ENCODE results near the gene ARHGAP24. TPM values are rescaled to one million over a fixed set of nuclear protein-coding genes. Genes with fewer than 3 reads are reported as not detected.
A peak's percentile ranks its signal among the peaks of the same experiment; 100 is the strongest.

The ARHGAP24 gene
- total RNA-seq, 1 experiment from 2014 or later: 34.6 TPM

DNA sequence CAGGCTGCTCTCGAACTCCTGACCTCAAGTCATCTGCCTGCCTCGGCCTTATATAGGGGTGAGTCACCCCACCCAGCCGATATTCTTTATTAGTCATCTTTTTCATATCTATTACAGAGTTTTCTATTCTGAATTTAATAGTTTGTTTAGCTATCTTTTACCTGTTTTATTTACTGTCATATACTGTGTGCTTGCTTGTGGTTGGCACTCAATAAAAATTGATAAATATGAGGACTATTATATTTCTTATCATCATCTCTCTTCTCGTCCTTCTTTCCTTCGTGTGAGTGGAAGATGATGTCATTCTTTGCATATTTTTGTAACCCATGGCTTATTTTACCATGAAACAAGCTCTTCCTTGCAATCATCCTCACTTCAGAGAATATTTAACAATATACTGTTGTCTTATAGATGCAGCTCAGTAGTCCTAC is 265.5 kb downstream of the ARHGAP24 start:
- Histone ChIP-seq H3K27ac (peak overlapping the region; percentile 8), H3K9me3 (replicated peaks) (no peaks in the 10 kb centered on the region), H3K4me1 (peaks cover 35% of the 10 kb centered on the region), H3K4me3 (no peak overlapping the region), H3K27me3 (no peaks in the 10 kb centered on the region), H3K36me3 (no peaks in the 10 kb centered on the region)
- DNase-seq: peak; percentile 26 to 27

GRCh38 chr4:85741381-85741780 is 266.4 kb downstream of the ARHGAP24 start:
- DNase-seq: no peak
- no peak overlapping the region for H3K27ac ChIP-seq
- H3K27me3 ChIP-seq: no peaks in the 10 kb centered on the region
- no peaks in the 10 kb centered on the region for H3K9me3 ChIP-seq (replicated peaks)
- H3K36me3 ChIP-seq: no peaks in the 10 kb centered on the region
- H3K4me1 ChIP-seq: peaks cover 35% of the 10 kb centered on the region
- no peak overlapping the region for H3K4me3 ChIP-seq

GRCh38 chr4:85741921-85742591 is 267.1 kb downstream of the ARHGAP24 start:
- H3K27ac ChIP-seq: no peak overlapping the region
- peak; percentile 33 to 53 for DNase-seq

DNA sequence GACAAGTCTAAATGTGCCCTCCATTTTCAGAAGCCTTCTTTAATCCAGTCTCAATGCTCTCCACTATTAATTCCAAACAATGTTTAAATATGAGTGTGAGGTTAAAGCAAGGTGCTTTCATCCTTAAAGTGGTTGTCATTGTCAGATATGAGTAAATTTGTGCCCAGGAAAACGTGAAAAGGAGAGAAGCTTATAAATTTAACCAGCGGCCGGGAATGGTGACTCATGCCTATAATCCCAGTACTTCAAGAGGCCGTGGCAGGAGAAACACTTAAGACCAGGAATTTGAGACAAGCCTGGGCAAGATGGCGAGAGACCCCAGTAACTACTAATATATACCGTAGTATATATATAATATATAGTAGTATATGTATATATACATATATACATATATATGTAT is 270.0 kb downstream of the ARHGAP24 start:
- Histone ChIP-seq H3K36me3 (no peaks in the 10 kb centered on the region), H3K4me1 (peaks cover 35% of the 10 kb centered on the region), H3K27ac (peak overlapping the region; percentile 39), H3K27me3 (no peaks in the 10 kb centered on the region), H3K4me3 (no peak overlapping the region), H3K9me3 (replicated peaks) (no peaks in the 10 kb centered on the region)
- peak; percentile 55 to 67 for DNase-seq

More at GRCh38 chr4:85741921-85742591, 267.1 kb downstream of the ARHGAP24 start:
- H3K4me1 ChIP-seq: peaks cover 35% of the 10 kb centered on the region
- H3K27me3 ChIP-seq: no peaks in the 10 kb centered on the region
- H3K4me3 ChIP-seq: no peak overlapping the region
- no peaks in the 10 kb centered on the region for H3K9me3 ChIP-seq (replicated peaks)
- H3K36me3 ChIP-seq: no peaks in the 10 kb centered on the region

- H3K4me1 ChIP-seq: peaks cover 28% of the 10 kb centered on the region
- H3K36me3 ChIP-seq: peaks cover 2% of the 10 kb centered on the region
- H3K9me3 ChIP-seq (replicated peaks): no peaks in the 10 kb centered on the region
- DNase-seq: no peak
- H3K27ac ChIP-seq: no peak overlapping the region
- no peak overlapping the region for H3K4me3 ChIP-seq
- H3K27me3 ChIP-seq: no peaks in the 10 kb centered on the region
Observed at GRCh38 chr4:85745939-85746338, 271.0 kb downstream of the ARHGAP24 start.

DNA sequence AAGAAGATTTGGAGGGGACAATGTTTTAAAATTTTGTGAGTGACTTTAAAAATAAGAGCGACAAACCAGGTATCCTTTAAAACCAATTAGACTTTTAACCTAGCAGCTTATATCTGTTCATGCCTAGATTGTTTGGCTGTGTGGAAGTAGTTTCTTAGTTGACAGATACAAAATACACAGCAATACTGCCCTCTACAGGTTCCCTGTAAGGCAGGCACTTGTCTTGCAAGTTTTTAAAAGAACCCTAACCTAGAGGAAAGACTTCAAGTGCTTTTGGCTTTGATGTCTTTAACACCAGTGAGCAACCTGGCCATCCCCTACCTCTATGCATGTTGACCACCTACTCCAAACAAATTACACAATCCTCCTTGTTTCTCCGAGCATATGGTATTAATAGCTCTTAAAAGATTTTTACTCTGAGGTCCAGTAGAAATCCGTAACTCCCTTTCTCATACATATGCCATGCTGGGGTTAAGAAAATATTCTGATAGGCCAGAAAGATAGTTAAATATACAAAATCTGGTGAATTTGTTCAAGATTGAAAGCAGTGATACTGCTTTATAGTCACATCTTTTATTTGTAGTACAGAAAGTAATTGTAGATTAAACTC is 273.0 kb downstream of the ARHGAP24 start:
- Histone ChIP-seq H3K4me3 (no peak overlapping the region), H3K36me3 (peaks cover 5% of the 10 kb centered on the region), H3K4me1 (peaks cover 17% of the 10 kb centered on the region), H3K27ac (no peak overlapping the region), H3K9me3 (replicated peaks) (no peaks in the 10 kb centered on the region), H3K27me3 (no peaks in the 10 kb centered on the region)
- DNase-seq: peak; percentile 66 to 89

DNA sequence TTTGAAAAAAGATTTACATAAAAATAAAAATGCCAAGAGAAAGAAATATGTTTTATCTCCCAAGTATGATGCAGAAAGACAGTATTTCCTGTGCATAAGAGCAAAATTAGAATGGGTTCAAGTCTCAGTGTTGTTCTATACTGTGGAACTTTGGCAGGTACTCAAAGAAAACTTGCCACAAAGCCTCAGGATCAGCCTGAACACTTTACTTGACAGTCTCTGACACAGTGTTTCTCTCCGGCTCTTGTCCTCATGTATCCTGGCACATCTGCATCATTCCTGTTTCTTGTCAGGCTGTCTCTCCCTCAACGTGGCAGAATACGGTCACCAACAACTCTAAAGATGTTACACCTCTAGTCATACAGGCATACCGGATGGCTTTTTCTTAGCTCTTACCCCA is 273.7 kb downstream of the ARHGAP24 start:
- H3K4me1 ChIP-seq: peaks cover 13% of the 10 kb centered on the region
- no peak overlapping the region for H3K4me3 ChIP-seq
- H3K27me3 ChIP-seq: no peaks in the 10 kb centered on the region
- no peak for DNase-seq
- no peak overlapping the region for H3K27ac ChIP-seq
- peaks cover 5% of the 10 kb centered on the region for H3K36me3 ChIP-seq
- H3K9me3 ChIP-seq (replicated peaks): no peaks in the 10 kb centered on the region

DNA sequence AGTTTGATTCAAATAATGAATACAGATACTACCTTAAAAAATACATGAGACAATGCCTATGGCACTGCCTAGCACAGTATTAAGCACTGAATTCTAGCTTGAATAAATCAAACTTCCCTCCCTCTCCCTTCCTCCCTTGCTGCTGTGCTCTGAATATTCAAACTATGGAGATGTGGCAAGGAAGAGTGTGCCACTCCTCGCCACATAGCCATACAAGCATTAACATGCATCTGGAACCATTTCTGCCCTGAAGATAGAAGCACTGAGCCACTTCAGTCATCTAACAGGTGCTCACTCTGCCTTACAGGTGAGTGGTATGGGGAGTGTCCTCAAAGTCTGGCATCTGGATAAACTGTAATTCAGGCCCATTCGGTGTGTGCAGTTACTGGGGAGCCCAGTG is 276.9 kb downstream of the ARHGAP24 start:
- H3K27ac ChIP-seq: no peak overlapping the region
- no peaks in the 10 kb centered on the region for H3K9me3 ChIP-seq (replicated peaks)
- H3K4me1 ChIP-seq: no peaks in the 10 kb centered on the region
- peaks cover 5% of the 10 kb centered on the region for H3K36me3 ChIP-seq
- H3K4me3 ChIP-seq: no peak overlapping the region
- H3K27me3 ChIP-seq: no peaks in the 10 kb centered on the region
- DNase-seq: no peak

DNA sequence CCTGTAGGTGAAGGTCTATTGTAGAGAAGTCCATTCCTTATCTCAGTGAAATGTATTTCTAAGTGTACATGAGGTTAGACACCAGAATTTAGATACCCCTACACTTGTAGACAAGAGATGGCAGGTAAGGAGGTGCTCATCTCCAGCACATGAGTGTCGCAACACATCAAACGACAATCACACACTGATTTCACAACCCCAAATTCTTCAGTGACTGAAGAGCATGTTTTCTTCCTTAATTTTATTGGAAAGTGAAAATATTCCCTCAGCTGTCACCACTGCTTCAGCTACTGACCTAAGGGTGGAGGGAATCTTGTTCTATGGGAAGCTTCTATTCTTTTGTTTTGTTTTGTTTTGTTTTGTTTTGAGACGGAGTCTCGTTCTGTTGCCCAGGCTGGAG is 280.3 kb downstream of the ARHGAP24 start:
- no peak for DNase-seq
- no peaks in the 10 kb centered on the region for H3K27me3 ChIP-seq
- peaks cover 6% of the 10 kb centered on the region for H3K36me3 ChIP-seq
- H3K4me3 ChIP-seq: no peak overlapping the region
- 0 out of 2 replicates have a peak, but pooled peaks cover 3% of the 10 kb centered on the region for H3K9me3 ChIP-seq (replicated peaks)
- H3K27ac ChIP-seq: no peak overlapping the region
- H3K4me1 ChIP-seq: no peaks in the 10 kb centered on the region

- Histone ChIP-seq H3K9me3 (replicated peaks) (0 out of 2 replicates have a peak, but pooled peaks cover 3% of the 10 kb centered on the region), H3K36me3 (0 out of 2 replicates have a peak, but pooled peaks cover 2% of the 10 kb centered on the region), H3K27me3 (no peaks in the 10 kb centered on the region), H3K4me3 (no peak overlapping the region), H3K4me1 (0 out of 2 replicates have a peak, but pooled peaks cover 2% of the 10 kb centered on the region), H3K27ac (no peak overlapping the region)
- peak in 1 of 2 experiments; percentile 49 for DNase-seq
Observed at GRCh38 chr4:85756938-85757337, 282.0 kb downstream of the ARHGAP24 start.

GRCh38 chr4:85759388-85759787 is 284.4 kb downstream of the ARHGAP24 start:
- Histone ChIP-seq H3K4me3 (no peak overlapping the region), H3K9me3 (replicated peaks) (0 out of 2 replicates have a peak, but pooled peaks cover 3% of the 10 kb centered on the region), H3K27me3 (no peaks in the 10 kb centered on the region), H3K4me1 (0 out of 2 replicates have a peak, but pooled peaks cover 10% of the 10 kb centered on the region), H3K27ac (no peak overlapping the region), H3K36me3 (peaks cover 4% of the 10 kb centered on the region; the same call in 1 of the 2 replicates)
- no peak for DNase-seq

- peaks cover 4% of the 10 kb centered on the region; the same call in 1 of the 2 replicates for H3K36me3 ChIP-seq
- H3K9me3 ChIP-seq (replicated peaks): 0 out of 2 replicates have a peak, but pooled peaks cover 3% of the 10 kb centered on the region
- DNase-seq: no peak
- H3K27ac ChIP-seq: no peak overlapping the region
- H3K27me3 ChIP-seq: no peaks in the 10 kb centered on the region
- H3K4me1 ChIP-seq: 0 out of 2 replicates have a peak, but pooled peaks cover 10% of the 10 kb centered on the region
- no peak overlapping the region for H3K4me3 ChIP-seq
Observed at GRCh38 chr4:85760511-85760910, 285.6 kb downstream of the ARHGAP24 start.

DNA sequence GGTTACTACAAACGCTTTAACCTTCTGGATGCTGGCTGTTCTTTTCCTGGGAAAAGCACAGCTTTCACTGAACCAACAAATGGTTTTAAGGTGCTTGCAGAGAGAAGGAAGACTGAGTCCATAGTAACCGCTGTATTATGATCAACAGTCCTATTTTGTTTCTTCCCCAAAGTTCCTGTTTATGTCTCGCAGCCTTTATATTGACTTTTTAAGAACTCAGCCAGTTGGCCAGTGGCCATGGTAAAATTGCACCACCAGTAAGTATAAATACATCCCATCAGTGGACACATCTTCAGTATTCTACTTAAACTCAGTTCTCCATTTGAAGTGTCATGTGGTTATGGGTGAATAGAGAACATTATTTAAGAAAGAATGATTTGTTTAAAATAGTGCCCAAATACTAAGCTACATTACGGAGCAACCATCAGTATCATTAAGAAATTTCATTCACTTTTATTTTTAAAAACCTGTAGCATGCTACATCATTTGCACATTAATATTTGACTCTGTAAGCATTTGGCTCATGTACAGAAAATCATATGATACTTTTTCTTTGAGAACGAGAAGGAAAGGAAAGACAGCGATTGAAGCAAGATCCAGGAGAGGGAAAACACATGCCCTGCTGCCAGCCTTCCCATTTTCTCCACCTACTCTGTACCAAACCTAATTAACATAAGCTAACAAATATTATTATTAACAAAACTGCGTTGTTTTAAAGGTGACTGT is 287.0 kb downstream of the ARHGAP24 start:
- H3K27ac ChIP-seq: no peak overlapping the region
- no peak for DNase-seq
- H3K4me1 ChIP-seq: 0 out of 2 replicates have a peak, but pooled peaks cover 10% of the 10 kb centered on the region
- peaks cover 4% of the 10 kb centered on the region; the same call in 1 of the 2 replicates for H3K36me3 ChIP-seq
- 0 out of 2 replicates have a peak, but pooled peaks cover 3% of the 10 kb centered on the region for H3K9me3 ChIP-seq (replicated peaks)
- H3K4me3 ChIP-seq: no peak overlapping the region
- no peaks in the 10 kb centered on the region for H3K27me3 ChIP-seq

DNA sequence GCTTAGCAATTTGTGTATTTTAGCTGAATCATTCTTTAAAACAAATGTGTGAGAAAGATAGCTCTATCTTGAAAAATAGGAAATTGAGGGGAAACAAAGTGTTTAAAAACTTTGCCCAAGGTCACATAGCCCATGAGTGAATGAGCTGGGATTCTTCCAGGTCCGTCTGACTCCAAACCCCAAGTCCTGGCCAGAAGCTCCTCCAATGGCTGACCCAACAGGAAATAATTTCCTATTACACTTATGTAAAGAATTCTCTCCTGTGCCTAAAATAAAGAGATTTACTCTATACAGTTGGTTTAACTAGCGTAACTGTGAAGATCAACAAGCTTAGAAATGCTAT is 287.6 kb downstream of the ARHGAP24 start:
- Histone ChIP-seq H3K4me3 (no peak overlapping the region), H3K4me1 (0 out of 2 replicates have a peak, but pooled peaks cover 10% of the 10 kb centered on the region), H3K27ac (no peak overlapping the region), H3K36me3 (peaks cover 4% of the 10 kb centered on the region; the same call in 1 of the 2 replicates), H3K27me3 (no peaks in the 10 kb centered on the region), H3K9me3 (replicated peaks) (0 out of 2 replicates have a peak, but pooled peaks cover 3% of the 10 kb centered on the region)
- DNase-seq: no peak

DNA sequence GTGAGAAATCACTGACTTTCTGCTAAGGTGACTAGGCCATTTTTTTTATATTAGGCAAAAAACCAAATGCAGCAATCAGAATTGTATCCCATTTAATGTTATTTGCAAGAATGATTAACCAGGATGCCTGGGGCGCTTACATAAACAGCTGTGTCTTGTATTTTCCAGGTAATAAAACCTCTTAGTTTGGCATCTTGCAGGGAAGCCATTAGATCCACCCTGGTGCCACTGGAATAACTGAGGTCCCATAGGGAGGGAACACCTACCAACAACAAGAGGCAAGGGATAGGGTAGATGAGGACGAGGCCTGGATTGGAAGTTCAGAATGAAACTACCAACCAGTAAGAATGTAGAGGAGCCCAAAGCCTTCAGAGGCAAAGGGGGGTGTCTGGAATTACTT is 288.3 kb downstream of the ARHGAP24 start:
- Histone ChIP-seq H3K9me3 (replicated peaks) (no peaks in the 10 kb centered on the region), H3K27ac (no peak overlapping the region), H3K36me3 (peaks cover 4% of the 10 kb centered on the region; the same call in 1 of the 2 replicates), H3K4me3 (no peak overlapping the region), H3K4me1 (0 out of 2 replicates have a peak, but pooled peaks cover 10% of the 10 kb centered on the region), H3K27me3 (no peaks in the 10 kb centered on the region)
- no peak for DNase-seq
